Glutamatergic neuron (in vitro differentiated cells): ENCODE measurements around the gene PHF14. TPM values are rescaled to one million over a fixed set of nuclear protein-coding genes. Genes with fewer than 3 reads are reported as not detected.

Experiments
- DNase-seq: peaks from one replicate; pipeline ENCODE4 v3.0.0; 2022
- H3K27ac Mint-ChIP-seq: one replicate; pipeline ENCODE4 v1.8.0; 2020; ENCODE audit warnings: mild to moderate bottlenecking, mixed read lengths, inconsistent platforms; ENCODE audit not compliant: unreplicated experiment
- H3K27me3 Mint-ChIP-seq: one replicate; pipeline ENCODE4 v1.8.0; 2020; ENCODE audit warnings: mild to moderate bottlenecking, moderate library complexity, mixed read lengths, inconsistent platforms; ENCODE audit not compliant: unreplicated experiment
- H3K36me3 Mint-ChIP-seq: one replicate; pipeline ENCODE4 v1.8.0; 2020; ENCODE audit warnings: mild to moderate bottlenecking, mixed read lengths, inconsistent platforms; ENCODE audit not compliant: unreplicated experiment
- H3K4me1 Mint-ChIP-seq: one replicate; pipeline ENCODE4 v1.8.0; 2020; ENCODE audit warnings: mild to moderate bottlenecking, low read depth, mixed read lengths, inconsistent platforms; ENCODE audit not compliant: unreplicated experiment
- H3K4me3 Mint-ChIP-seq: one replicate; pipeline ENCODE4 v1.8.0; 2020; ENCODE audit warnings: mild to moderate bottlenecking, mixed read lengths, inconsistent platforms; ENCODE audit not compliant: unreplicated experiment
- H3K9me3 Mint-ChIP-seq: one replicate; pipeline ENCODE4 v1.8.0; 2020; ENCODE audit warnings: mild to moderate bottlenecking, moderate library complexity, mixed read lengths, inconsistent platforms; ENCODE audit not compliant: unreplicated experiment
- total RNA-seq: library from RNA; stranded (reverse); fragmentation: NEBNext Ultra II Directional; extraction: Animal tissue kit (Norgen Biotek cat#: 25700); gene quantifications from one replicate; pipeline ENCODE4 v1.2.1, GENCODE V29; 2021; ENCODE audit not compliant: unreplicated experiment
- TF ChIP-seq, protein P1 (sequence below): fragments of 200-600 bp; sonication (generic); IDR thresholded peaks from one replicate; pipeline ENCODE4 v1.5.0; 2021; ENCODE audit not compliant: partially characterized antibody, unreplicated experiment

Gene PHF14
- total RNA-seq, 1 donor from 2014 or later = 90.1 TPM

DNA sequence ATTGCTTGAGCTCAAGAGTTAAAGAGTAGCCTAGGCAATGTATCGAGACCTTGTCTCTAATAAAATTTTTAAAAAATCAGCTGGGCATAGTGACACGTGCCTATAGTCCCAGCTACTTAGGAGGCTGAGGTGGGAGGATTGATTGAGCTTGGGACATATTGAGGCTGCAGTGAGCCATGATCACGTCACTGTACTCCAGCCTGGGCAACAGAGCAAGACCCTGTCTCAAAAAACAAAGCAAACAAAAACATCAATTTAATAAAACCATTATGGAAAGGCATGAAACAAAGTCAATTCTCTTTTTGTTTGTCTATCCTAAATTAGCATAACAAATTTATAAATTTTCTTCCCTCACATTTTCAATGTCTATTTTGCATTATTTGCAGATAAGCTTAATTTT lies 108.4 kb downstream of the PHF14 start:
- Mint-ChIP-seq H3K4me1 (no peaks in the 10 kb centered on the region), H3K36me3 (peaks cover 4% of the 10 kb centered on the region), H3K27ac (no peak overlapping the region), H3K4me3 (no peak overlapping the region), H3K9me3 (no peaks in the 10 kb centered on the region), H3K27me3 (no peaks in the 10 kb centered on the region)
- DNase-seq = no peak
- TF ChIP-seq, protein P1, sequence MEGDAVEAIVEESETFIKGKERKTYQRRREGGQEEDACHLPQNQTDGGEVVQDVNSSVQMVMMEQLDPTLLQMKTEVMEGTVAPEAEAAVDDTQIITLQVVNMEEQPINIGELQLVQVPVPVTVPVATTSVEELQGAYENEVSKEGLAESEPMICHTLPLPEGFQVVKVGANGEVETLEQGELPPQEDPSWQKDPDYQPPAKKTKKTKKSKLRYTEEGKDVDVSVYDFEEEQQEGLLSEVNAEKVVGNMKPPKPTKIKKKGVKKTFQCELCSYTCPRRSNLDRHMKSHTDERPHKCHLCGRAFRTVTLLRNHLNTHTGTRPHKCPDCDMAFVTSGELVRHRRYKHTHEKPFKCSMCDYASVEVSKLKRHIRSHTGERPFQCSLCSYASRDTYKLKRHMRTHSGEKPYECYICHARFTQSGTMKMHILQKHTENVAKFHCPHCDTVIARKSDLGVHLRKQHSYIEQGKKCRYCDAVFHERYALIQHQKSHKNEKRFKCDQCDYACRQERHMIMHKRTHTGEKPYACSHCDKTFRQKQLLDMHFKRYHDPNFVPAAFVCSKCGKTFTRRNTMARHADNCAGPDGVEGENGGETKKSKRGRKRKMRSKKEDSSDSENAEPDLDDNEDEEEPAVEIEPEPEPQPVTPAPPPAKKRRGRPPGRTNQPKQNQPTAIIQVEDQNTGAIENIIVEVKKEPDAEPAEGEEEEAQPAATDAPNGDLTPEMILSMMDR = no peak

DNA sequence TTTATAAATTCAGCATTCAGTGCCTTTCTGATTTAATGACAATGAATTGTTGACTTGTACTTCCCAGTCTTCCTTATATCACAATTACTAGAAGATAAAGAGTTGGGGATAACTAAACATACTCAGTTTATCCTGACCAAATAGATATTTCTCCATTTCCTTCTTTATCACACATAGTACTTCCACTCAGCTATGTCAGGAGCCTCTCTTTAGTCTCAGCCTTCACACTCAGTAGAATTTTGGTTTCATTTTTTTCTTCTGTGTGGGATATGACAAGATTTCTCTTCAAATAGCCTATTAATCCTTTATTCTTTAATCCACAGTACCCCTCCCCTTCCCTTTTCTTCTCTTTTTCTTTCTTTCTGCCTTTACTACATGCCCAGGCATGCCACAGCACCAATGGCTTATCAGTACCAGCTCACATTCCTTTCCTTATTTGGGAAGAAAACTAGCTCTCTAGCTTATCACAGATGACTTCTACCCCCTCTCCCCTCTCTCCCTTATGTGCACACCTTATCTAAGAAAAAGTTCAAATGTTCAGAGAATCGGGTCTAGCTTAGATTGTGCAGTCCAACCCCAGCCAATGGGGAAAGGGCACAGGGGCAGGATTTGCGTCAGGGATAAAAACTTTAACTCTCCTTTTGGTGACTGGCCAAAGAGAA lies 109.0 kb downstream of the PHF14 start:
- Mint-ChIP-seq H3K4me3 (no peak overlapping the region), H3K27ac (peak overlapping the region; percentile 22), H3K27me3 (no peaks in the 10 kb centered on the region), H3K4me1 (no peaks in the 10 kb centered on the region), H3K36me3 (peaks cover 4% of the 10 kb centered on the region), H3K9me3 (no peaks in the 10 kb centered on the region)
- no peak for DNase-seq
- TF ChIP-seq, protein P1 = no peak

DNA sequence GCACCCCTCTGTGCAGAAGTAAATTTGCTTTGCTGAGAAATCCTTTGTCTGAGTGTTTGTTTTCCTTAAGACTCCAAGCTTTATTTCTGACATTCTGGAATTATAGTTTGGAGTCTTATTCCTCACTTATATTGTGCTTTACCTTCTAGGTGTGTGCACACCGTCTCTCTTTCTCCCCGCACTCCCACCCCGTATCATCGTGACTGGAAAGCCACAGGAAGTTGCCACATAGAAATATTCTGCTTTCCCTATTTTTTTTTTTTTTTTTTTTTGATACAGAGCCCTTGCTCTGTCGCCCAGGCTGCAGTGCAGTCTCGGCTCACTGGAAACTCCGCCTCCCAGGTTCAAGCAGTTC lies 109.5 kb downstream of the PHF14 start:
- no peaks in the 10 kb centered on the region for H3K4me1 Mint-ChIP-seq
- H3K36me3 Mint-ChIP-seq = peaks cover 4% of the 10 kb centered on the region

DNA sequence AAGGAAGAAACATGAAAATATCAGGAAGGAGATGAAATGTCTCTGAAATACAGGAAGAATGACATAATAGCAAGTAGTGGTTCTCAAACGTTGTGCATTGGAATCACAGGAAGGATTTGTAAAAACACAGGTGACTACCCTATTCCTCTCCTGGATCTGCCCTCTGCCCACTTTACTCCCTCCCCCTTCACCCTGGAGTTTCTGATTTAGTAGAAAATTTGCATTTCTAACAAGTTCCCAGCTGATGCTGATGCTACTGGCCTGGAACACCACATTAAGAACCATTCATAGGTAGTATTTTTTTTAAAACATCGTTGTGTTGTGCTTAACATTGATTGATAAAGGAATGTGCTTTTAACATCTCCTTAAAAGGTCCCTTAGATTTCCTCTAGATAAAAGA lies 130.9 kb downstream of the PHF14 start:
- no peak for DNase-seq
- no peaks in the 10 kb centered on the region for H3K36me3 Mint-ChIP-seq
- H3K27ac Mint-ChIP-seq = no peak overlapping the region
- no peaks in the 10 kb centered on the region for H3K9me3 Mint-ChIP-seq
- H3K27me3 Mint-ChIP-seq = no peaks in the 10 kb centered on the region
- H3K4me1 Mint-ChIP-seq = peaks cover 6% of the 10 kb centered on the region
- TF ChIP-seq, protein P1 = no peak
- no peak overlapping the region for H3K4me3 Mint-ChIP-seq

More for the DNA sequence above, 109.5 kb downstream of the PHF14 start:
- H3K27me3 Mint-ChIP-seq = no peaks in the 10 kb centered on the region
- H3K9me3 Mint-ChIP-seq = no peaks in the 10 kb centered on the region
- no peak for DNase-seq
- H3K4me3 Mint-ChIP-seq = no peak overlapping the region
- TF ChIP-seq, protein P1 = no peak
- H3K27ac Mint-ChIP-seq = no peak overlapping the region

DNA sequence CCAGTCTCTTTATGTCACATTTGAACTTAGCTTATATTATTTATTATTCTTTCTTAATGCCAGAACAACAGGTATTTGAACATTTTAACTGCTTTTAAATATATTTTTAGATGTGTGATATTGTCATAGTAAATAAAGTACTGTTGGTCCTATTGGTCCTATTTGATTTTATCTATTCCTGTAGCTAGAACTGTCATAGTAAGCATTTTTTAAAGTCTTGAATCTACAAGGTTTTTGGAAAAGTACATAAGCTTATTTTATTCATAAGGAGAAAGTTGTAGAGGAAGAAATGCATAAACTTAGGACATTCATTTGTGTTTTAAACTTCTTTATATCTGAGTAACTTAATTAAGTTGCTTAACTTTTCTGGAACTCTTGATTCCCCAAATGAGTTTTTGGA lies 136.0 kb downstream of the PHF14 start:
- Mint-ChIP-seq H3K27me3 (no peaks in the 10 kb centered on the region), H3K4me1 (peaks cover 2% of the 10 kb centered on the region), H3K27ac (no peak overlapping the region), H3K4me3 (no peak overlapping the region), H3K9me3 (no peaks in the 10 kb centered on the region), H3K36me3 (no peaks in the 10 kb centered on the region)
- no peak for DNase-seq
- TF ChIP-seq, protein P1 = no peak
